ENCODE results near the gene FBXL13.

DNA sequence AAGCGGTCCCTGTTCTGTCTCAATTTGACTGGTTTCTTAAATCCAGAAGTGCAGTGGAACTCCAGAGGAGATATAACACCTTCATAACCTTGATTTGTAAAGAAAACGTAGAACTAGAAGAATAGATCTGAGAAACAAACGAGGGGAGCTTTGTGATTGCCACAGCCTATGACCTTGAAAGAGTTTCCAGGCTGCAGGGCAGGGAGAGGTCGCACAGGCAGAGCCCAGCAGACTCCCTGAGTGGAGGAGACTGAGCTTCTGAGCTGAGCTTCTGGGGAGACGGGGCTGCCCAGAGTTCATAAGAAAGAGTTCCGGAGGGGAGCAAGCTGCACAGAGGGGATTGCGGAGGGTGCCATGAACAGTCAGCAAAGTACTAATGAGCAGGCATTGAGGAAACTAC is 268.0 kb downstream of the FBXL13 start:
- TF ChIP-seq, protein P1, sequence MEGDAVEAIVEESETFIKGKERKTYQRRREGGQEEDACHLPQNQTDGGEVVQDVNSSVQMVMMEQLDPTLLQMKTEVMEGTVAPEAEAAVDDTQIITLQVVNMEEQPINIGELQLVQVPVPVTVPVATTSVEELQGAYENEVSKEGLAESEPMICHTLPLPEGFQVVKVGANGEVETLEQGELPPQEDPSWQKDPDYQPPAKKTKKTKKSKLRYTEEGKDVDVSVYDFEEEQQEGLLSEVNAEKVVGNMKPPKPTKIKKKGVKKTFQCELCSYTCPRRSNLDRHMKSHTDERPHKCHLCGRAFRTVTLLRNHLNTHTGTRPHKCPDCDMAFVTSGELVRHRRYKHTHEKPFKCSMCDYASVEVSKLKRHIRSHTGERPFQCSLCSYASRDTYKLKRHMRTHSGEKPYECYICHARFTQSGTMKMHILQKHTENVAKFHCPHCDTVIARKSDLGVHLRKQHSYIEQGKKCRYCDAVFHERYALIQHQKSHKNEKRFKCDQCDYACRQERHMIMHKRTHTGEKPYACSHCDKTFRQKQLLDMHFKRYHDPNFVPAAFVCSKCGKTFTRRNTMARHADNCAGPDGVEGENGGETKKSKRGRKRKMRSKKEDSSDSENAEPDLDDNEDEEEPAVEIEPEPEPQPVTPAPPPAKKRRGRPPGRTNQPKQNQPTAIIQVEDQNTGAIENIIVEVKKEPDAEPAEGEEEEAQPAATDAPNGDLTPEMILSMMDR (IDR thresholded peaks at IDR 0.05) = no peak
- TF ChIP-seq POLR2AphosphoS5 (IDR thresholded peaks at IDR 0.05; ENCODE audit: insufficient read depth in 1 of 2, low read depth in 1 of 2) = no peak

Measured in vagina (tissue), 2 donors.